NCI-H510A (cell line): ENCODE measurements around the gene ARHGAP6.

Source experiments
- DNase-seq: peaks from one replicate; lab custom pipeline; 2025; lab: John Stamatoyannopoulos, UW

The ARHGAP6 gene

GRCh38 chrX:11567528-11568220, 98.0 kb downstream of the ARHGAP6 start:
- DNase-seq = no peak

GRCh38 chrX:11566789-11567188, 98.9 kb downstream of the ARHGAP6 start:
- no peak for DNase-seq

- no peak for DNase-seq
Observed at GRCh38 chrX:11566173-11566572, 99.5 kb downstream of the ARHGAP6 start.

DNA sequence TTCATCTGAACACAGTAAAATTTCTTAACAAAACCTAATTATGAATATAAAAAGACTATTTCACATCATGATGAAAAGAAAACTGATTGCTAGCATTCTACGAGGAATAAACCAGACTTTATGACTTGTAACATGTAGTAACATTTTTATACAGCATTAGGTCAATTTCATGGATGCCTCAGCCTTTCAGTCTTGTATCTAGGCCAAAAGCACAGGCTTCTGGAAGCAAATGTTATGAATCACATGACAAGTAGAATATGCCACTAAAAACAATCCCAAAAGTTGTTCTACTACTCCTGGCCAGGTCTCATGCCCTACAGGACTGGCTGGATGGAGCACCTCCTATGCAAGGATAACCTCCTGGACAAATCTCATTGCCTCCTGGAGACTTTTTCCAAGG, 101.2 kb downstream of the ARHGAP6 start:
- DNase-seq = no peak

DNA sequence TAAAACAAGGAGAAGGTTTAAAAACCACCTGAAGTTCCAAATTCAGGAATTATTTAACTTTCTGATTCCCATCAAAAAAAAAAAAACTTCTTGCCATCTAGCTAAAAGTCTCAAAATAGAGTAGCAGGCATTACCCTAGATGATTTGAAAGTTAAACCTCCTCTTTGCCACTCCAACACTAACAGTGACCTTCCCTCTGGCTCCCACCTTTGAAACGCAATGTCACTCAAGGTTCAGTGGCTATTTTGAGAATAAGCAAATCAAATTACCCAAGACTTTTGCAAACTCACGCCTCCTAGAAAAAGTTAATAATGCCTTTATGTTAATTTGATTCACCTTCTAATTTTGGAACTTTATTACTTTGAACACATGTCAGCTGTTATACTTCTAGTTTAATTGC, 103.2 kb downstream of the ARHGAP6 start:
- DNase-seq = no peak

GRCh38 chrX:11558972-11559371, 106.7 kb downstream of the ARHGAP6 start:
- no peak for DNase-seq

- no peak for DNase-seq
Observed at GRCh38 chrX:11557120-11557519, 108.6 kb downstream of the ARHGAP6 start.

DNA sequence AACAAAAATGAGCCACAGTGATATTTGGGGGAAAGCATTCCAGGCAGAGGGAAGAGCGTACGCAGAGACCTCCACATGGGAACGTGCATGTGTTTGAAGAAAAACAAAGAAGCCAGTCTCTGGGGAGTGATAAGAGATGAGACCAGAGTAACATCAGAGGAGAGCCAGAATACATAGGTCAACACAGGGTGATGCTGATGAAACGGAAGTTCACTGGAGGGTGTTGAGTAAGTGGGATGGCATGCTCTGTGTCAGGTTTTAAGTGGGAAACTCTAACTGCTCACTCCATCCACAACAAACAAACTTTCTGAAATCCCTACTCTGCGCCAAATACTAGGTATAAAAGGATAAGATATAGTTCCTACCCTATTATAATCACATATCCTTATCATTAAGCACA, 110.0 kb downstream of the ARHGAP6 start:
- no peak for DNase-seq

DNA sequence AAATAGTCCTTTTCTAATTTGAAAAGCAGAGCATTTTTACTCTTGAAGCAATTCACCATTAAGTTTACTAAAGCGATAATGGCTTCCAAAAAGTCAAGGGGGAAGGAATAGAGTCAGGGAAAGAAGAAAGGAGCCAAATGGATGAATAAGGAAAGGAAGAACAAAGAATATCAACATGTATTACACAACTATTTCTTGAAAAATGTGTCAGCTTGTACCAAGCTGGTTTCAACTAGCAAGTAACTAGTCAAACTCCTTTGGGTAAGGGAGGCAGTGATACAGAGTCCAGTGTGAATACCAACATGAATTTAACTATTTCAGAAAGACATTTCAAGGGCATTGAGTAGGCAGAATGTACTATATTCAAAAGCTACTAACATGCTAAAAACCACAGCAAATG, 112.1 kb downstream of the ARHGAP6 start:
- no peak for DNase-seq

GRCh38 chrX:11551151-11551550, 114.6 kb downstream of the ARHGAP6 start:
- DNase-seq = no peak

DNA sequence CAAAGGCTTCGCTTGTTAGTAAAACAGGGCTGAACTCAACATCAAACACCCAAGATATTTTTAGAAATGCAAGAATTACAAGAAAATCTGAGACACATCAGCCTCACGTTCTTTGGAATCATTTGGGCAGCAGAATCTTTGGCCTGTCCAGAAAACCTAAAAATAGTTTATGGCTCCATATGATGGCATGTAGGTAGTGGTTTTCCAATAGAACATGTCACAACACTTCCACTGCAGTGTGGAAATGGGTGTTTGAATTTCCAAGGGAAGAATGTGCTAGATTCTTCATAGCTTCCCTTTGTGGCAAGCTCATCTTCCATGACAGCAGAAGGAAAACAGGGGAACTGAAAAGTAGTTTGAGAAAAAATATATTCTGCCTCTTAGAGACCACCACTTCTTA, 118.8 kb downstream of the ARHGAP6 start:
- DNase-seq = no peak

DNA sequence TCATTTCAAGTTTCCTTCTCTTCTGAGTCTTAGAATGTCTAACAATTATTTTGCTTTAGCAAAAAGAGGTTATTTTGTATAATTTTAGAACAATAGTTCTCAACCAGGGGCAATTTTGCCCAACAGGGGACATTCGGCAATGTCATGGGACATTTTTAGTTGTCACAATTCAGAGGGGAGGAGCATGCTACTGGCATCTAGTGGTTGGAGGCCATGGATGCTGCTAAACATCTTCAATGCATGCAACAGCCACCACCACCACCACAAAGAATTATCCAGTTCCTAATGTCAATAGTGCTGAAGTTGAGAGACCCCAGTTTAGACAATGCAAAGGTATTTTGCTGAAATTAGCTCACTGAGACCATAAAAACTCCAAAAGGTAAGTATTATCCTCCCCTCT, 122.5 kb downstream of the ARHGAP6 start:
- DNase-seq = no peak

- no peak for DNase-seq
Observed at GRCh38 chrX:11541510-11541909, 124.2 kb downstream of the ARHGAP6 start.

DNA sequence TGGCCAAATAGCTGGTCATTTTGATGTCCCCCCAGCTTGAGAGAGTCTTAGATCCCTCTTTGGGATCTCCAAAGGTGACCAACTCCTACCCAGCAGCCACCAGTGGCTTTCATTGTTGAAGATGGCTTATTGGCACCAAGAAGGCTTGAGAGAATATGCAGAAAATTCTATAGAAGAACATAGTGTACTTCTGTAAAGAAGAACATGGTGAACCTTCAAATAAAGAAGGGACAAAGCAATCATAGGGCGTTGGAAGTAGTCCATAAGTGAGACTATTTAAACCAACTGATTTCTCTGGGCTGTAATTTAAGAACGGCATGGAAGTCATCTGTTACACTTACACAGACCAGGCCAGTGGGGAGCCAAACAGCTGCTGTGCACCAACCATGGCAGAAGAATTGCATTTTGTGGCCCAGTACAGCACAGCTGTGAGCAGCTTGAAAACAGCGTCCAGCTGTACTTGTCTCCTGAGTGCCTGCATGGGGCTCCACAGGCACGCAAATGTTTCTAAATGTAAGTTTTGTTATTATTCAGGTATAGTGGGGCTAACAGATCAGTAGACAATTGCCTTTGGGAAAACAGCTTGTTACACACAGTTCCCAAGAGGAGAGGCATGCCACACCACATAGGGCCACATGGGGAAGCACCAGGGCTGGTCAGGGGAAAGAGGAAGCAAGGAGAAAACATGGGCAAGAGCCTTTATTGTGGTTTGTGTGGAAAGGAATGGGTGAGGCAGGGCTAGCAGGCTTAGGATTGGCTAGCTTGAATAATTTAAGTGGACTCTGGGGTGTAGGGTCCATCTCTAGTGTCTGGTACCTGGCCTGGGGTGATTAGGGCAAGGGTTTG, 125.0 kb downstream of the ARHGAP6 start:
- no peak for DNase-seq

DNA sequence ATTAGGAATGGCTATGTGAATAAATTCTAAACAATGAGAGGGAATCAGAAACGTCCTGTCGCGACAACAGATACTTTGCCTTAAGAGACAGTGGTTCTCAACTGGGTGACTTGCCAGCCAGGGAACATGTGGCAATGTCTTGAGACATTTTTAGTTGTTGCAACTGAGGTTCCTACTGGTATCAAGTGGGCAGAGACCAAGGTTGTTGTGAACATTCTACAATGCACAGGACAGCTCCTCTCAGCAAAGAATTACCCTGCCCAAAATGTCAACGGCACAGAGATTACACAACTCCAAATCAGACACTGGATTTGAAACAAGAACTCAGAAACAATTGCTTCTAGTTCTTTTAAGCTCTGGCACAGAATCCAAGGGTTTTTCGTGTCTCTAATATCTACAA, 128.6 kb downstream of the ARHGAP6 start:
- no peak for DNase-seq

DNA sequence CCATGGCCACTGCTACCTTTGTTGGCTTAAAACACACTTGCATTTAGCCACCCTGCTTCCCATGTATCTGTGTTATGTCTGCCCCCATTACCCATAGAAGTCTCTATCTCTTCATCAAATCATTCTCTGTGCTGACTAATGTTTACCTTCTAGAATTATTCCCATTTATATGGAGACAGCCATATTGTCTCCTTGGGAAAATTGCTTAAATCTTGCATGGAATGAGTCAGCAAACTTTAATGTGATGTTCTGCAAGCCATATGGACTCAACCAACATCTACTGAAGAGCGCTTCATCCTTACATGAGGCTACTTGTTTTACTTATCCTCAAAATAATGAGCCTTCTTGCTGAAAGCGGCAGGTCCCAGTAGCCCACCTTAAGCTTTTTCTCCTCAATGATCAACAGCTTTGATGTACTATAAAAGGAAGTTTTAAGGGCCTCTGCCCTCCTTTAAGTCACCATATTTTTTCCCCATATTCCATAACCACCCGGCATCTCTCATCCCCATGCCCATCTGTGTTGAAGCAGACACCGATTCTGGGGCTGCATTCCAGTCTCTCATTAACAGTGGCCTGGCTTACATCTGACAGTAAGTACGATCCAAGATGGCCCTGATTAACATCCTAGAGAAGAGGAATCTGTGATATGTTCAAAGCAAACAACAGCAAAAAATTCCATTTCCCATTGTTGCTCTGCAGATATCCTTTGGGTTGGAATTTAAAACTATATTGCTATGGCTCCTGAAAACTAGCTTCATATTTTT, 130.4 kb downstream of the ARHGAP6 start:
- DNase-seq = no peak

- DNase-seq = peak; percentile 12
Observed at GRCh38 chrX:11533199-11533651, 132.5 kb downstream of the ARHGAP6 start.

- DNase-seq = no peak
Observed at GRCh38 chrX:11532291-11533078, 133.2 kb downstream of the ARHGAP6 start.

DNA sequence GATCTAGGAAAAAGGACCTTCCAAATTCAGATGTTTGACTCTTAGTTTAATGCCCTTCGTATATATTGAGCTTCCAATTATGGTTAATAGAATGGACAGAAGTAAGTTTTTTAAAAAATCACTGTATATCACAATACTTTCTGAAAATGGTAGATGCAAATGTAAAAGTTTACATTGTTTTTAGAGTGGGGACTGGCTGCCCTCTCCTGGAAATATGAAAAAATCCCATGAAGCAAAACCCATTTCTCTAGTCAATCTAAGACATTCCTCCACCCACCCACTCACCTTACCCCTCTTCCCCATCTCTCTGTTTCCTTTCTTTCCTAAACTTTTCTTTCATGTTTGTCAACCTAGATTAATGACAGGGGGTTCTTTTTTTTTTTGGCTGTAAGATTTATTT, 134.5 kb downstream of the ARHGAP6 start:
- no peak for DNase-seq

- no peak for DNase-seq
Observed at GRCh38 chrX:11530621-11531020, 135.1 kb downstream of the ARHGAP6 start.

- no peak for DNase-seq
Observed at GRCh38 chrX:11528623-11529022, 137.1 kb downstream of the ARHGAP6 start.

DNA sequence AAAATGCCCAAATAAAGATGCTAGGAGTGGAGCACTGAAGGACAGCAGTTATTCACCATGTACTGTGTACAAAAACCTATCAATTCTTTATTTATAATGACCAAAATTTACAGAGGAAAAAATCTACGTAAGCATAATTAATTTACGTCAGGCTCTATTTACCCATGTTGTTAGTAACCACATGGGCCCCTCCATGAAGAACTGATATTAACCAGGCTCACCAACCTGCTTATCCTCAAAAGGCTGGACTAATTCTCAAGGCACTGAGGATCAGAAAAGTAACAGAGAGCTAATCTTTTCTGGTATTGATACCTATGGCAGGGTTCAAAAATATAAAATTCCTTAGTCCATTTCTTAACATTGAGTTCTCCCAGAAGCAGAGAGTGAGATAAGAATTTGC, 140.0 kb downstream of the ARHGAP6 start:
- no peak for DNase-seq
